ENCODE data around the gene HNRNPAB. TPM values are rescaled to one million over a fixed set of nuclear protein-coding genes. Genes with fewer than 3 reads are reported as not detected.

HNRNPAB gene
- total and polyA plus RNA-seq, 9 of the 15 experiments (the other 6 are each of a cell fraction or from before 2014, with no cell fraction given), result 34.6 to 425 (median 236) TPM

- TF ChIP-seq BMI1 (IDR thresholded peaks at IDR 0.05; ENCODE audit: low read length) (no peak), NFE2L1 (tag; IDR thresholded peaks at IDR 0.05; ENCODE audit: borderline replicate concordance, low read depth) (no peak), PREB (CRISPR knock-in tag; IDR thresholded peaks at IDR 0.05) (no peak), FOS (IDR thresholded peaks at IDR 0.05; ENCODE audit: extremely low read depth, insufficient read length) (no peak), MAX (CRISPR knock-in tag; IDR thresholded peaks at IDR 0.05) (peak; percentile 34; the same call in 1 of the 2 replicates), PKNOX1 (IDR thresholded peaks at IDR 0.05) (peak; percentile 11; the same call in 1 of the 2 replicates), ZNF354B (CRISPR knock-in tag; IDR thresholded peaks at IDR 0.05) (no peak), PURB (CRISPR knock-in tag; IDR thresholded peaks at IDR 0.05; ENCODE audit: low read depth) (no peak), HCFC1 (IDR thresholded peaks at IDR 0.05; ENCODE audit: low read depth, low read length) (no peak), ZNF584 (CRISPR knock-in tag; IDR thresholded peaks at IDR 0.05; ENCODE audit: low read depth) (no peak), KDM4B (IDR thresholded peaks at IDR 0.05; ENCODE audit: borderline replicate concordance in 2 of 2, low read depth in 1 of 2) (no peak), ZNF583 (CRISPR knock-in tag; IDR thresholded peaks at IDR 0.05) (no peak), SNIP1 (IDR thresholded peaks at IDR 0.05; ENCODE audit: low read depth) (no peak), ZNF561 (CRISPR knock-in tag; conservative IDR thresholded peaks at IDR 0.05) (no peak), SUPT5H (IDR thresholded peaks at IDR 0.05) (0 out of 2 replicates have a peak, but pooled peaks have one; percentile 44), CEBPG (CRISPR knock-in tag; IDR thresholded peaks at IDR 0.05) (no peak), CEBPG (tag; conservative IDR thresholded peaks at IDR 0.05 in 1 of 2, IDR thresholded peaks at IDR 0.05 in 1 of 2) (no peak), DNMT1 (IDR thresholded peaks at IDR 0.05) (no peak), TSHZ1 (CRISPR knock-in tag; IDR thresholded peaks at IDR 0.05) (no peak), KDM1A (IDR thresholded peaks at IDR 0.05) (no peak)
These were observed 16.9 kb downstream of the HNRNPAB start (continued) for GRCh38 chr5:178221282-178221681.

Measured in K562 (cell line).